ENCODE results near the gene HOXA7. TPM values are rescaled to one million over a fixed set of nuclear protein-coding genes. Genes with fewer than 3 reads are reported as not detected.
A peak's percentile ranks its signal among the peaks of the same experiment; 100 is the strongest.

The HOXA7 gene
- total RNA-seq, 1 donor from 2014 or later = not detected

GRCh38 chr7:27186668-27187474 is 30.4 kb upstream of the HOXA7 start:
- Histone ChIP-seq H3K4me3 (ENCODE audit: low read depth, low read length) (no peak overlapping the region), H3K27me3 (ENCODE audit: control insufficient read depth, insufficient read depth, low read length) (peaks cover 92% of the 10 kb centered on the region), H3K36me3 (ENCODE audit: control insufficient read depth, insufficient read depth, low read length) (no peaks in the 10 kb centered on the region)
- FAIRE-seq (no peak), DNase-seq (ENCODE audit: low read depth) (no peak)
- TF ChIP-seq CTCF (IDR thresholded peaks at IDR 0.05; ENCODE audit: insufficient read depth, low read length, severe bottlenecking) = no peak

DNA sequence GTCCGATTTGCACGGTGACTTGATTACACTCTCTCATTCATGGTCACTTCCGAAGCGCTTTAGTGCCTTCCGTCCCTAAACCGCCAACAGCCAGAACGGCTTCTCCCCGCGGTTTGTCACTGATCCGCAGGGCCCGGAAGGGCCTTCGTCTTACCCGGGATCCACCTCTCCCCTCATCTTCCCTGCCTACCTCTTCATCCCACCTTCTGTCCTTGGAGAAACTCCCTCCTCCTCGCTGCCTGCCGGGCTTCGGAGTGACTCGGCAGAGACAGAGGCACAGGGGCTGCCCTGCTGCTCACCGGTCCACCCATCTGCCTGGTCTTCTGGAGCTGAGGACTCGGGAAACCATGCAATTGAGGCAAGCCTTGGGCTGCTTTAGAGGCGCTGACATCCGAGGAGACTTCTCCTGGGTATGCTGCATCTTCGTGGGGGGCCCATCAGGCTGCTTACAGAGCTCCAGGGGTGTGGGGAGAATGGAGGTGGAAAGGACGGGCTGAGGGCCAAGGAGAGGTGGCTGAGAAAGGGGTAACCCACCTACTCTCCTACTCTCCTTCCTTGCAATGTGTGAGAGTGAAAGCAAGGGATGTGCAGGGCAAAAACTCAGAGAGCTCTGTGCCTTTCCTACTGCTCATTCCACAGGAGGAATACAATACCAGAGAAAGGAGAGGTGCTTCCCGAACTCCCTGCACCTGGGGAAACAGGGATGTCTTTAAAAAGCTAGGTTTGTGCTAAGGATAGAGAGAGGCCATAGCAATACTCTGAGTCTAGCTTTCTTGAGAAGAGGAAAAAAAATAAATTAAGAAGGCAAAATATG is 29.6 kb upstream of the HOXA7 start:
- DNase-seq (ENCODE audit: low read depth) (no peak), FAIRE-seq (no peak)
- no peaks in the 10 kb centered on the region for H3K36me3 ChIP-seq (ENCODE audit: control insufficient read depth, insufficient read depth, low read length)
- peaks cover 84% of the 10 kb centered on the region for H3K27me3 ChIP-seq (ENCODE audit: control insufficient read depth, insufficient read depth, low read length)
- no peak for TF ChIP-seq CTCF (IDR thresholded peaks at IDR 0.05; ENCODE audit: insufficient read depth, low read length, severe bottlenecking)
- no peak overlapping the region for H3K4me3 ChIP-seq (ENCODE audit: low read depth, low read length)

DNA sequence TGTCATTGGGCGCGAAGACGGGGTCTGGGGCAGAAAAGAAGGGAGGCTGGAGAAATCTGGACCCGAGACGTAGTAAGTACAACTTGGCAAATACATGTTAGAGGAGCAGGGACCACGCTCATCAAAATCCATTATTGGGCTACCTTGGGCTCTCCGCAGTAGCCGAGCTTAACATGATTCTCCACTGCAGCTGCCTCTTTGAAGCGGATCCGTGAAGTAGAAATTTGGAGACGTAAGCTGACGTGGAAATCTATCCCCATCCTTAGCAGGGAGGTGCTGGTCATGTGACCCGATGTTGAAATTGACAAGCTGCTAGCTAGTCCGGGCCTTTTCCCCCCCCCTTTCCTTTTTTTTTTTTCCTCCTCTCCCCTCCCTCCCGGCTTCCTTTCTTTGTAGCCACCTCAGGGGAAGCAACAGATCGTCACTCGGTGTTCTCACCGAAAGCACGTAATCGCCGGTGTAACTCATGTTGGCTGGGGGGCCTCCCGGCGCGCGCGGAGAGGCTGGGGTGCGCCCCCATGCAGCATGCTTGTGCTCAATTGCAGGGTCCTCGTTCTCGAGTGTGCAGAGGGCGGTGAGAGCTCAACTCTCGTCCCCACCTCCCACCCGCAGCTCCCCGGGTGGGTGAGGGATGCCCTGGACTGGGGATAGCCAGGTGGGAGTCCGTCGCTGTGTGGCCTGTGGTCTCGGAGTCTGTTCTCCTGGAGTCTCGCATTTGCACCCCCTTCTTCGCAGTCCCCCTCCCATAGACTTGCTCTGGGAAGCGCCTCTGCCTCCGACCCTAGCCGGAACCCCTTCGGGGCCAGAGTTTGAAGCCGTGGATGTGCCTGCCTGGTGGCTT is 28.8 kb upstream of the HOXA7 start, which contains the start of gene HOXA11:
Gene HOXA11, minus strand, starts transcription at position 220 of the 841 bp plus-strand sequence. Its CDS starts 88 bp downstream, at position 132.
- Histone ChIP-seq H3K36me3 (ENCODE audit: control insufficient read depth, insufficient read depth, low read length) (no peaks in the 10 kb centered on the region), H3K4me3 (ENCODE audit: low read depth, low read length) (peak within 1 kb of the TSS; percentile 11), H3K27me3 (ENCODE audit: control insufficient read depth, insufficient read depth, low read length) (peaks cover 82% of the 10 kb centered on the region)
- DNase-seq (ENCODE audit: low read depth) (no peak), FAIRE-seq (no peak)
- no peak for TF ChIP-seq CTCF (IDR thresholded peaks at IDR 0.05; ENCODE audit: insufficient read depth, low read length, severe bottlenecking)

DNA sequence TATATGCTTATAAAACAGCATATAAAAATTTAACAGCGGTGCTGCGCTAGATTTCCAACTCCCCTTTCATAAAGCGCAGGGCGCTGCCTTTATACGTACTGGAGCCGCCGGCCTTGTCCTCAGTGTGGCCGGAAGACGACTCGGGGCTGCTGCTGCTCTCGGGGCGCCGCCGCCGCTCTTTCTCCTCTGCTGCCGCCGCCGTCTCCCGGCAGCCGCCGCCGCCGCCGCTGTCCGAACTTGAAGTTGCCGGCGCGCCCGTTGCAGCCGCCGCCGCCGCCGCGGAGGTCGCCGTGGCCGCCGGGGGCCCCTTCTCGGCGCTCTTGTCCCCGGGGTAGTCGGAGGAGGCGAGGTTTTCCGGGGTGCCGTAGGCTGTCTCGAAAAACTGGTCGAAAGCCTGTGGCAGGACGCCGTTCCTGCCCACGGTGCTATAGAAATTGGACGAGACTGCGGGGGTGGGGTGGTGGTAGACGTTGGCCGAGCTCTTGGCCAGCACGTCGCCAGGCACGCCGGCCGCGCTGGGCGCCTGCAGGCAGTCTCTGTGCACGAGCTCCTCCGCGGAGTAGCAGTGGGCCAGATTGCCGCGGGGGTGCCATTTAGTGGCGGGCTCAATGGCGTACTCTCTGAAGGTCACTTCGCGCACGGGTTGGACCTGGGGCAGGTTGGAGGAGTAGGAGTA is 28.0 kb upstream of the HOXA7 start:
- no peak for FAIRE-seq

More for the DNA sequence above, 28.0 kb upstream of the HOXA7 start:
- peak overlapping the region; percentile 11 for H3K4me3 ChIP-seq (ENCODE audit: low read depth, low read length)
- no peaks in the 10 kb centered on the region for H3K36me3 ChIP-seq (ENCODE audit: control insufficient read depth, insufficient read depth, low read length)
- no peak for TF ChIP-seq CTCF (IDR thresholded peaks at IDR 0.05; ENCODE audit: insufficient read depth, low read length, severe bottlenecking)
- H3K27me3 ChIP-seq (ENCODE audit: control insufficient read depth, insufficient read depth, low read length) = peaks cover 78% of the 10 kb centered on the region
- DNase-seq (ENCODE audit: low read depth) = no peak
